Measurements from ENCODE around the gene FEN1.

DNA sequence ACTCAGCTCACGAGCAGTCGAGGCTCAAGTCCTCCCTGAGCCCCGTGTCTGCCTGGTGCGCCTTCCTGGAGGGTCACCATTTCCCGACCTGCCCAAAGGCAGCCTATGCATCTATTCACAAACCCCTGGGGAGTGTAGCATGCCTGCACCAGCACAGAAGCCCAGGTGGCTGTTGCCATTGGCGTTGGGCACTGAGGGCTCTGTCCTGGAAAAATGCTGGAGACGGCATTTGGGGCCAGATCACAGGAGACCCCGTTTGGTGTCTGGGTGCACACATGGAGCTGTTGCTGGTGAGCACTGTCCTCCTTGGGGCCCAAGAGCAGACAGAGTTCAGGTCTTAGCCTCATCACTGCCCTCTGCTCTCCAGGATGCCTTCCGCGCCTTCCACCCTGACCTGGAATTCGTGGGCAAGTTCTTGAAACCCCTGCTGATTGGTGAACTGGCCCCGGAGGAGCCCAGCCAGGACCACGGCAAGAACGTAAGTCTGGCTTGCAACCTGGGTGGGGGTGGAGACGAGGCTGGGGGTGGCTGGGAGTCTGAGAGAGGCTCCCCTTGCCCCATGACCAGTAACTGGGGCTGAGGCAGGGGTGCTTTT is 44.8 kb downstream of the FEN1 start:
- TF ChIP-seq POLR2AphosphoS5 (IDR thresholded peaks at IDR 0.05; ENCODE audit: borderline replicate concordance, low read depth, low read length) (peak; percentile 10; the same call in 1 of the 2 replicates), EZH2 (IDR thresholded peaks at IDR 0.05) (no peak)

Measured in SK-N-MC (cell line).